Measurements from ENCODE around the gene MYBPHL. TPM values are rescaled to one million over a fixed set of nuclear protein-coding genes. Genes with fewer than 3 reads are reported as not detected.
"Not testable (repeated sequence)": the region's sequence is repeated elsewhere in the genome, so short reads cannot be mapped to it uniquely, and the experiment has no call there.

The MYBPHL gene
- polyA plus RNA-seq, 1 donor = 0.94 TPM

GRCh38 chr1:109305991-109306390 is 820 bp downstream of the MYBPHL start:
- DNase-seq = not testable (repeated sequence)

DNA sequence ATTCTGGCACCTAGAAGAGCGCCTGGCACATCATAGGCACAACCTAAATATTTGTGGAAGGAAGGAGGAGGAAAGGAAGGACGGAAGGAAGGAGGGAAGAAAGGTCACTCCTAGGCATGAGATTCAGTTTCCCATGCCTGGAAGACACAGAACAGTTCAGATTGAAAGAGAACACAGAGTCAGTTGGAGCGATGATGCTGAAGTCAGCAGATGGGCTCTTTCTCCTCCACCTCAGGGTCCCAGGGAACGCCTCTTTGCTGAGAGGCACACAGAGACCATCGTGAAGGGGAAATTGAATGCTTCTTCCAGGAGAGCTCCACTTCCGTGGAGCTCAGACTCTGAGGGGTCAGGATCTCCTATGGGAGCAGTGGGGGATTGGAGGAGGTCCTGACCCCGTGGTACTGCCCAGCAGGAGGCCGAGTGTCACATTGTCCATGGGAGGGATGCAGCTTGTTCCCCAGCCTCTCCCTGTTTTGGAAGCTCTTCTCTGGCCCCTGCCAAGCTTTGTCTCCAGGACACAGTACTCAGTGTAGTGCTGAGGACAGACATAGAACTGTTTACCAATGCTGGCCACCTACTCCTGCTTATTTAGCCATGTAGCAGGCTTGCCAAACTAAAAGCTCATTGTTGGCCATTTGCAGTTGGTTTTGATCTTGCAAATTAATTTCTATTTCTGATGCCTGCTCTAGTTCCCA is 2.4 kb downstream of the MYBPHL start:
- DNase-seq = no peak

DNA sequence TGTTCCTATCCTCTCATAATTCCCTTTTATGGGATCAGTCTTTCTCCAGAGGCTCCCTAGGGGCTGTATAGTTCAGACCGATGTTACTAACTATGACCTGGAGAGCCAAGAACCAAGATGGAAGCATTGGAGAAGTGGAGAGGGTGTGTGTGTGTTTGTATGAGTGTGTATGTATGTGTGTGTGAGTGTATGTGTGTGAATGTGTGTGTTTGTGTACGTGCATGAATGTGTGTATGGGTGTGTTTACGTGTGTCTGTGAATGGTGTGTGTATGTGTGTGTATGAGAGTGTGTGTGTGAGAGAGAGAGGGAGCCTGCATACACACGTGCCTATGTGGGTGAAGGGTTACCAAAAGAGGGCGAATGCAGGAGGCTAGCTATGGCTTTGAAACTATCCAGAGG is 4.9 kb downstream of the MYBPHL start:
- DNase-seq = no peak

DNA sequence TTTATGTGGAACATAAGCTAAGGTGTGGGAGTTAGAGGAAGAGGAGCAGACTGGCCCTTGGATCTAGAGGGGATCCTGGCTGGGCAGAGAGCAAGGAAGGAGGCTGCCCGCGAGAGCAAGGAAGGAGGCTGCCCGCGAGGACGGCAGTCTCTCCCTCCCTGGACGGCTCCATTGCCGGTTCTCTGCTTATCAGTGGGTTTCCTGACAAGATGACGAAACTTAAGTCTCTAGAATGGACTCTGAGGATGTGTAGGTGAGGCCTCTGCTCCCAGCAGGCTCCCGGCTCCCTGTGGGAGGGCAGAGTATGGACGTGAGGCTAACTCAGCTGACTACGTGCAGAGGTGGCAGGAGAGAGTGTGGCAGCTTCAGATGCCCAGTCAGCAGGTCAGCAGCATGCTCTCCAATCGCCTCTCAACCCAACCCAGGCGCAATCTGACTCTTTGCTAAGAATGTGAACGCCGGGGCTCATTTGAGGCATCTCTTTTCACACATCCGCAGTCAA is 6.1 kb downstream of the MYBPHL start:
- no peak for DNase-seq

DNA sequence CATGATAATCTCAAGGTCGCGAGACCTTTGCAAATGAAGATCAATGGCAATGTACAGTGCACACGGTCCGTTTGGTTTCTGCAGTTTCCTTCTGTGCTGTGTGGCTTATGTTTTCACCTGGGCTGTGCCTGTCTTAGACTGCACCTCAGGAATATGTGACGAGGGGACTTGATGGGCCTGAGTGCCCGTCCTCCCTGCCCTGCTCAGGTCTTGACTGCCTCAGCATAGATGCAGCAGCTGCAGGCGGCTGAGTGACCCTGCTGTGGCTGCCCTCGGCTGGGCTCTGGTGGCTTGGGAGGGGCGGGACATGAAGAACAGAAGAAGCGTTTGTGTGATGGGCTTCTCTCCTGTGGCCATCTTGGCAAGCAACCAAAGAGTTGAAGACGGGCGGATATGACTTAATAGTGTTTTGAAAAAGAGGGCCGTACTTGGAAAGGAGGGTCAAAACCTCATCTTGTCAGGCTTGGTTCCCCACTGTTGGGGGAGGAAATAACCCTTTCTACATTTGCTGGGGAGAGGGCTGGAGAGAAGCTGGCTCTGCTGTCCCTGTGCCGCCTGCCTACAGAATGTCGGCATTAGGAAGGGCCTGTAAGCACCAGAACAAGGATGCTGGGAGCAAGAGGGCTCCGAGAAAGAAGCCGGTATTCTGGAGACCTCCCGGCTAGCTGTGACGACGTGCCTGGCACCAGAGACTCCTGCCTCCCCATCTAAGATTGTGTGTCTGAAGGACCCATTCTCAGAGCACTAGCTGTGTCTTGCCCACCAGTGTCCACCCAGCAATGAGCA is 7.1 kb downstream of the MYBPHL start:
- peak; percentile 75 for DNase-seq

GRCh38 chr1:109298666-109299557 is 7.9 kb downstream of the MYBPHL start:
- DNase-seq = peak; percentile 64

DNA sequence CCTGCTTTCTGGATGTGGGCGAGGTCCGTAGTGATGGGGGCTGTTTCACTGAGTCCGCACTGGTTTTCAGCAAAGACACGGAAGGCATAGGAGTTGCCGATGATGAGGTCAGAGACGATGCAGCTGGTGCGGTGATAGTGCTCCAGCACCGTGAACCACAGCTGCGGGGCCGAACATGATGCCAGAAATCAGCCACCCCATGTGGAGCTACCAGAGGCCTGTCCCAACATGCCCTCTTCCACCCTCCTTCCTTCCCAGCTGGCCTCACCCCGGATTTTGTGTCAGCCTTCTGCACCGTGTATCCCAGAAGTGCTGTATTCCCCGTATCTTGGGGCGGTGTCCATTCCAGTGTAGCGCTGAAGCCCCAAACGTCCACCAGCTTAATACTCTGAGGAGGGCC is 10.0 kb downstream of the MYBPHL start:
- no peak for DNase-seq

DNA sequence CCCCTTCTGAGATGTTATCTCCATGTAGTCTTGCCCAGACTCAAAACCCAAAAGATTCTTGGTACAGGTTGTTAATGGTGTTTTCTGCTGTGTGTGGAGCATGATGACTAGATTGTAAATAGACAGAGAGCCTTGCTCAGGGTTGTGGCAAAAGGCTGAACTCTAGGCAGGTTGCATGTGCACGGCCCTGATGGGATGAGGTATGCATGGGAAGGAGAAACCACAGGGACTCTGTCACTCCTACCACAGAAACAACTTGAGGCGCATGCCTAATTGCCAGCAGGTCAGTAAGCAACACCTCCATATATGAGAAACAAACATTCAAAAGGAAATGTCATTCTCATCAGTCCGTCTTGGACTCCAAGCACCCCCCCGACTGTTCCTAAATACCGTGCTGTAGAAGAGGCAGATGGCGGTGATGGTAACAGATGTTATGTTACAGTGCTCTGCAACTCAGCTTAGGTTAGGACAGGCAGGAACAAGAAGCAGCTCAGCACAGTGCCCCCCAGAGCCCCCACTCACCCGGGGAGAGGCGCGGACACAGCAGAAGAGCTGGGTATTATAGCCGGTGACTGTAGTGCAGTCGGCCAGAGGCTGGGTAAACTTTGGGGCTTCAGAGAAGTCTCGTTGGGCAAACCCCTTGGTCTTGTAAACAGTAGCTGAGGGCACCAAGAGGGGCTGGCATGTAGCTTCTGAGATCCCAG is 10.9 kb downstream of the MYBPHL start:
- no peak for DNase-seq

DNA sequence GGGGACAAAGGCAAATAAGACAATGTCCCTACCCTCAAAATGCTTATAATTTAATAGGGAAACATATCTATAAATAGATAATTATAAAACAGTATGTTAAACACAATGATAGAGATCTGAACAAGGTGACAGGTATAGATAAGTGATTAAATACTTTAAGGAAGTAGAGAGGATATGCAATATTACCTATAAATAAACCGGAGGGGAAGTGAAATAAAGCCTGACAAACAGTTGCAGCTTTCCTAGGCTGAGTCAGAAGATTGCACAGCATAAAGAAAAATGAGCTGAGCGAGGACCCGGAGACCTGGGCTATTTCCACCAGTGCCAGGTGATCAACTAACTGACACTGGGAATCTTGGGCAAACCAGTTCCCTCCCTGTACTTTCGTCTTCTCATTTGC is 12.3 kb downstream of the MYBPHL start:
- DNase-seq = no peak

DNA sequence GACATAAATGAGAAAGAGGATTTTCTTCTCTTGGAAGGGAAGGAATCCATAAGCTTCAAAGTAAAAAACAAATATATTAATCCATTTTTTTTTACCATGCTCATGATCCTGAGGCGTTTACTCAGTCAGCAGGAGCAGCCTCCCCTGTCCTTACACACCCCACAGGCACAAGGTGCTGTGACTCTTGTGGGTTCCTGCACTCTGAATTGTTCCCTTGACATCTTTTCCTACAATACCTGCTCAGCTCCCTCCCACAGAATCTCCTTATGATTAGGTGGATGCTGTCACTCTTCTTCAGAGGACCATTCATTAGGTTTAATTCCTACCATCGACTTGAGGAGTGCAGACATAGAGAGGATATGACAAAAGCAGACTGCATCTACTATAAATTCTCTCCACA is 13.8 kb downstream of the MYBPHL start:
- no peak for DNase-seq

DNA sequence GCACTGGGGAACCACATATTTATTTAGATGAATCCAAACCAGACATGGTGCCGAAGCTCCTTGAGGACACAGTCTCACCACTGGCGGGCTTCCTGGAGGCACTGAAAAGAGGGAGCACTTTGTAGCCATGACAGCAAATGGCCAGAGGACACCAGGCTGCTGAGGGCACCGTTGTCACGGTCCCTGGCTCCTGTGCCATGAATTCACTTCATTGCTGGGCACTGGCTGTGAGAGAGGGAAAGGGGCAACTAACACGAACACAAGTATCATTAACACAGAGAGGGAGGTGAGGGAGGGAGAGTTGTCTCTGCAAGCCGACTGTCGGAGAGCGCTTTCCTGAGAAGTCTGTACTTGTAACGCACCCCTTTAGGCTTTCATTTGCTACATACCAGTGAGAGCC is 14.4 kb downstream of the MYBPHL start:
- no peak for DNase-seq

DNA sequence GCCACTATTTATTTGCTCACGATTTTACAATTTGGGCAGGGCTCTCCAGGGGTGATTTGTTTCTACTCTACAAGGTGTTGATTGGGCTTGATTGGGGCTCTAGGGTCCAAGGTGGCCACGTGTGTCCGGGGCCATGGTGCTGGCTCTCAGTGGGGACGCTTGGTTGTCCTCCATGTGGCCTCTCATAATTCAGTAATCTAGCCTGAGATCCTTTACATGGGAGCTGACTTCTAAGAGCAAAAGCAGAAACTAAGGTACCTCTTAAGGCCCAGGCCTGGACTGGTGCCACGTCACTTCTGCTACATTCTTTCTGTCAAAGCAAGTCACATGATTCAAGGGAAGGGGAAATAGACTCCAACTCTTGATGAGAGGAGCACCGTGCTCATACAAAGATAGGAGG is 15.8 kb downstream of the MYBPHL start:
- no peak for DNase-seq

GRCh38 chr1:109290137-109290536 is 16.7 kb downstream of the MYBPHL start:
- DNase-seq = no peak

DNA sequence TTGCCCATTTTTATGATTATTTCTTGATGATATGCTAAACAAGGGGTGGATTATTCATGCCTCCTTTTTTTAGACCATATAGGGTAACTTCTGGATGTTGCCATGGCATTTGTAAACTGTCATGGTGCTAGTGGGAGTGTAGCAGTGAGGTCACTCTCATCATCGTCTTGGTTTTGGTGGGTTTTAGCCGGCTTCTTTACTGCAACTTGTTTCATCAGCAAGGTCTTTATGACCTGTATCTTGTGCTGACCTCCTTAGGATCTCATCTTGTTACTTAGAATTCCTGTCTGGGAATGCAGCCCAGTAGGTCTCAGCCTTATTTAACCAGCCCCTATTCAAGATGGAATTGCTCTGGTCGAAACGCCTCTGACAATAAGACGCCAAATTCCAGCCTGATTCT is 20.0 kb downstream of the MYBPHL start:
- DNase-seq = not testable (repeated sequence)

- no peak for DNase-seq
These were observed 22.8 kb downstream of the MYBPHL start for GRCh38 chr1:109283748-109284600.

GRCh38 chr1:109282952-109283747 is 23.7 kb downstream of the MYBPHL start, which contains the start of gene PSRC1:
Gene PSRC1, minus strand, starts transcription at chr1:109283145.
- DNase-seq = peak; percentile 95

DNA sequence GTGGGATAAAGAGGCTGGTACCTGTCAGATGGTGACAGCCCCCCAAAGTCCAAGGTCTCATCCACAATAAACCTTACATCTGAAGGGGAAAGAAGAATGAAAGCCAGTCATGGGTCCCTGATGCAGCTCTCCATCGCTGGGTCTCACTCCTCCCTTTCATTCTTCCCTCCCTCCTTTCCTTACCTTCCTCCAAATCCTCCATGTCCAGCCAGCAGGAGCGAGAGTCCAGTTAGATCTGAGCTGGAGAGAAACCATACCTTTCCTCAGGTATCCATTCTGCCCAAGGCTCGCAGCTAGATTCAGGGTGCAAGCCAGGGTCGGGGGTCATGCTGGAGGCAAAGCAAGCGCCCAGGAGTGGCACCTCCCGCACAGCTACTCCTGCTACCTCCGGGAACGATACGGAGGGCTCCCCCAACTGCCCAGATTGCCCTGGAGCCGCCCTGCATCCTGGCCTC is 24.3 kb downstream of the MYBPHL start:
- DNase-seq = no peak

DNA sequence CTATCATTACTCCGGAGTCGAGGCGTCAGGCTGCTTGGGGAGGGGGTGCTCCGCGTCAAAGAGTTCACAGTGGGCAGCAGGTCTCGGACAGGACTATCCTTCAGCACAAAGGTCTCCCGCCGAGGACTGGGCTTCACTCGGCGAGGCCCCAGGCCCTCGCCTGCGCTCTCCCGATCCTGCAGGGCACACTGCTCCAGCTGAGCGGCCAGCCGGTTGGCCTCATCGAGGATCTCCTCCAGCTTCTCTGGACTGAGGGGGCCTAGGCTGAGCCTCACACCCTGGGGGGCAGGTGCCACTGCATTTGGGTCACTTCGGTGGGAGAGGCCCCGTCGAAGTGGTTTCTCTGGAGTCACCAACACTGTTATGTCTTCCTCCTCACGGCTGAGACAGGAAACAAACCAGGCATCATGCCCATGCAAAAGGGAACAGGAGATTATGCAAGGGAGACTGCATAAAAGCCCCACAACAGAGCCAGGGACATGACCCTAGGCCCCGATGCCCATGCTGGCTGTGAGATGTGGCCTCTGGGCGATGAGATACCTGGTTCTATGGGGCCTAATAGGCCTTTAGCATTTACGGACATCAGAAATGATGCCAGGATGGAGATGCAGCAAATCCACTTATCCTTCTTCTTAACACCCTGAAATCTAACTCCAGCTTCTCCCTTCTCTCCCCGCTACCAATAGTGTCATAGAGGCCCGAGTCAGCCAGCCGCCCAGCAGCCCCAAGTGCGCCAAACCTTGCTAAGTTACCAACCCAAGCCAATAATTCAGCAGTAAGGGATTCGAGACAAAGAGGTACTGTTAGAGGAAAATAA is 24.9 kb downstream of the MYBPHL start:
- no peak for DNase-seq

DNA sequence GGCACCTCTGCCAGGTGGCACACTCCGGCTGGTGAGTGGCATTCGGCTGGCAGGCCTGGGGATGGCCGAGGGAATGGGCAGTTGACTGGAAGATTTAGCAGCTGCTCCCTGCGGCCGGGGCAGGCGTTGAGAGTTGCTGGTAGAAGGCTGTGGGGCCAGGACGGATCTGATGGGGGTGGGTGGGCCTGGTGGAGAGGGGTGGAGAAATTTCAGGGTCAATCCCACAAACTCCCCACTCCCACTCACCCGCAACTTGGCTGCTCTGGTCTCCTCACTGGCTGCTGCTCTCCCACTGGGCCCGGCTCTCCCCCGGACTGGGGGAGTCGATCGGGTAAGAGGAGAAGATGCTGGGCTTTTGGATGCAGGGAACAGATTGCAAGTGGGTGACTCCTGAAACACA is 25.9 kb downstream of the MYBPHL start:
- DNase-seq = no peak
